Osteoblast (primary cell): Measurements from ENCODE around the gene VPS26B. TPM values are rescaled to one million over a fixed set of nuclear protein-coding genes. Genes with fewer than 3 reads are reported as not detected.
"Not testable (repeated sequence)": the region's sequence is repeated elsewhere in the genome, so short reads cannot be mapped to it uniquely, and the experiment has no call there.

Source experiments
- DNase-seq: peaks from one replicate; pipeline ENCODE4 v3.0.0; 2011; ENCODE audit warnings: low spot score, mixed read lengths; ENCODE audit not compliant: insufficient read length; ENCODE audit errors: missing footprints
- H2AFZ ChIP-seq: 2 replicates; pipeline ENCODE4 v1.6.0; 2011; ENCODE audit warnings: mild to moderate bottlenecking, low read length
- H3K27ac ChIP-seq: 2 replicates; pipeline ENCODE4 v1.5.1; 2011; ENCODE audit warnings: mild to moderate bottlenecking, low read depth, low read length, moderate library complexity
- H3K27me3 ChIP-seq: 2 replicates; pipeline ENCODE4 v1.6.0; 2012; ENCODE audit warnings: mild to moderate bottlenecking, control low read depth, inconsistent platforms, low read length, moderate library complexity; ENCODE audit not compliant: insufficient read depth
- H3K36me3 ChIP-seq: 2 replicates; pipeline ENCODE4 v1.5.1; 2011; ENCODE audit warnings: mild to moderate bottlenecking, low read length, control low read depth, moderate library complexity; ENCODE audit not compliant: insufficient read depth
- H3K4me1 ChIP-seq: 2 replicates; pipeline ENCODE4 v1.5.1; 2011; ENCODE audit warnings: mild to moderate bottlenecking, low read length, control low read depth, moderate library complexity; ENCODE audit not compliant: insufficient read depth
- H3K4me2 ChIP-seq: 2 replicates; pipeline ENCODE4 v1.6.0; 2011; ENCODE audit warnings: mild to moderate bottlenecking, low read length; ENCODE audit not compliant: insufficient read depth
- H3K4me3 ChIP-seq: fragments of 200-600 bp; sonication (generic); 3 replicates; pipeline ENCODE4 v1.5.1; 2012; ENCODE audit warnings: mild to moderate bottlenecking, low read length, inconsistent platforms; ENCODE audit not compliant: insufficient read depth
- H3K79me2 ChIP-seq: 2 replicates; pipeline ENCODE4 v1.6.0; 2012; ENCODE audit warnings: mild to moderate bottlenecking, low read length, control low read depth, inconsistent platforms; ENCODE audit not compliant: insufficient read depth
- H3K9me3 ChIP-seq: 2 replicates; pipeline ENCODE4 v1.5.1; 2011; ENCODE audit warnings: low read depth, low read length, control low read depth
- H4K20me1 ChIP-seq: 2 replicates; pipeline ENCODE4 v1.6.0; 2012; ENCODE audit warnings: mild to moderate bottlenecking, low read length, control low read depth; ENCODE audit not compliant: insufficient read depth
- CTCF ChIP-seq: IDR thresholded peaks from 2 replicates; pipeline ENCODE4 v1.5.1; 2011; ENCODE audit warnings: mild to moderate bottlenecking, low read depth, low read length, moderate library complexity; ENCODE audit errors: extremely low read depth
- total RNA-seq: library from RNA; depleted of rRNA; stranded (reverse); fragments of >200 nt; gene quantifications from 2 replicates; pipeline ENCODE4 v1.2.3, GENCODE V29; 2012

Gene VPS26B
- total RNA-seq, 1 donor: 54.3 TPM

GRCh38 chr11:134277183-134278001, 52.9 kb downstream of the VPS26B start:
- DNase-seq: no peak
- no peaks in the 10 kb centered on the region for H3K4me1 ChIP-seq
- H3K27ac ChIP-seq: no peak overlapping the region
- H3K79me2 ChIP-seq: no peaks in the 10 kb centered on the region
- no peak overlapping the region for H3K4me2 ChIP-seq
- no peaks in the 10 kb centered on the region for H3K36me3 ChIP-seq
- no peak overlapping the region for H2AFZ ChIP-seq
- TF ChIP-seq CTCF: no peak
- peaks cover 66% of the 10 kb centered on the region for H3K27me3 ChIP-seq
- H4K20me1 ChIP-seq: no peaks in the 10 kb centered on the region
- H3K9me3 ChIP-seq: peaks cover 2% of the 10 kb centered on the region
- no peak overlapping the region for H3K4me3 ChIP-seq

- Histone ChIP-seq H3K36me3 (no peaks in the 10 kb centered on the region), H3K27me3 (peaks cover 57% of the 10 kb centered on the region), H3K9me3 (peaks cover 2% of the 10 kb centered on the region), H3K4me2 (no peak overlapping the region), H3K27ac (no peak overlapping the region), H2AFZ (no peak overlapping the region), H3K4me1 (no peaks in the 10 kb centered on the region), H3K79me2 (no peaks in the 10 kb centered on the region), H3K4me3 (no peak overlapping the region), H4K20me1 (no peaks in the 10 kb centered on the region)
- no peak for TF ChIP-seq CTCF
- no peak for DNase-seq
Measured at GRCh38 chr11:134278356-134278755, 53.9 kb downstream of the VPS26B start.

- H3K27ac ChIP-seq, H3K36me3 ChIP-seq, H3K9me3 ChIP-seq, H3K4me2 ChIP-seq, H3K79me2 ChIP-seq, H4K20me1 ChIP-seq, H2AFZ ChIP-seq, DNase-seq, H3K4me3 ChIP-seq, H3K4me1 ChIP-seq: not testable (repeated sequence)
- H3K27me3 ChIP-seq: peaks cover 28% of the 10 kb centered on the region
Measured at GRCh38 chr11:134281635-134282034, 57.2 kb downstream of the VPS26B start.

GRCh38 chr11:134282121-134283045, 57.9 kb downstream of the VPS26B start:
- Histone ChIP-seq H2AFZ (no peak overlapping the region), H3K4me1 (no peaks in the 10 kb centered on the region), H3K9me3 (peaks cover 2% of the 10 kb centered on the region), H3K27ac (no peak overlapping the region), H3K36me3 (no peaks in the 10 kb centered on the region), H3K79me2 (no peaks in the 10 kb centered on the region), H3K4me2 (no peak overlapping the region), H4K20me1 (no peaks in the 10 kb centered on the region), H3K4me3 (no peak overlapping the region), H3K27me3 (peaks cover 20% of the 10 kb centered on the region)
- TF ChIP-seq CTCF: no peak
- no peak for DNase-seq
